ENCODE measurements around the gene NSUN7.

DNA sequence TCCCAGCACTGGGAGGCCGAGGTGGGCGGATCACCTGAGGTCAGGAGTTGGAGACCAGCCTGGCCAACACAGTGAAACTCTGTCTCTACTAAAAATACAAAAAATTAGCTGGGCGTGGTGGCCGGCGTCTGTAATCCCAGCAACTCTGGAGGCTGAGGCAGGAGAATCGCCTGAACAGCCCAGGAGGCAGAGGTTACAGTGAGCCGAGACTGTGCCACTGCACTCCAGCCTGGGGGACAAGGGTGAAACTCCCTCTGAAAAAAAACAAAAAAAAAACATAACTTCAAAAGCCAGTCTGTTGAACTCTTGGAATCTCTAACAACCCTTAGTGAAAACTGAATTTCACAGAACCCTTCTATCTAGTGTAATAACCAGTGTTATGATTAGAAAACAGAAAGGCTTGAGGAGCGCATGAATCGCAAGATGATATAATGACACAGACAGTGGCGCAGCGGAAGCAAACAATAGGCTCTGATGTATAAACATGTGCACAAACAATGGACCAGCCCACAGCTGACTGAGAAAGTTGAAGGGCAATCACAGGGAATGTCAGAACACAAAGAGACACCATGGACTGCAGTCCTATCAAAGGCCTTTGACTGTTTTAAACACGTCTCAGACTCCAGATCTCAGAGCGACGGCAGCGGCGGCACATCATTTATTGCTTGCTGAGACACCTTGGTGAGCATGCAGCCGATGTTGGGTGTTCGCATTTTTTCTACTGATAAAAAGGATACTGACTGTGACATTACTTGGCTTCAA is 81.6 kb downstream of the NSUN7 start:
- no peak for TF ChIP-seq POLR2A (IDR thresholded peaks at IDR 0.05)
- TF ChIP-seq, protein P1, sequence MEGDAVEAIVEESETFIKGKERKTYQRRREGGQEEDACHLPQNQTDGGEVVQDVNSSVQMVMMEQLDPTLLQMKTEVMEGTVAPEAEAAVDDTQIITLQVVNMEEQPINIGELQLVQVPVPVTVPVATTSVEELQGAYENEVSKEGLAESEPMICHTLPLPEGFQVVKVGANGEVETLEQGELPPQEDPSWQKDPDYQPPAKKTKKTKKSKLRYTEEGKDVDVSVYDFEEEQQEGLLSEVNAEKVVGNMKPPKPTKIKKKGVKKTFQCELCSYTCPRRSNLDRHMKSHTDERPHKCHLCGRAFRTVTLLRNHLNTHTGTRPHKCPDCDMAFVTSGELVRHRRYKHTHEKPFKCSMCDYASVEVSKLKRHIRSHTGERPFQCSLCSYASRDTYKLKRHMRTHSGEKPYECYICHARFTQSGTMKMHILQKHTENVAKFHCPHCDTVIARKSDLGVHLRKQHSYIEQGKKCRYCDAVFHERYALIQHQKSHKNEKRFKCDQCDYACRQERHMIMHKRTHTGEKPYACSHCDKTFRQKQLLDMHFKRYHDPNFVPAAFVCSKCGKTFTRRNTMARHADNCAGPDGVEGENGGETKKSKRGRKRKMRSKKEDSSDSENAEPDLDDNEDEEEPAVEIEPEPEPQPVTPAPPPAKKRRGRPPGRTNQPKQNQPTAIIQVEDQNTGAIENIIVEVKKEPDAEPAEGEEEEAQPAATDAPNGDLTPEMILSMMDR (IDR thresholded peaks at IDR 0.05 in 8 of 11, conservative IDR thresholded peaks at IDR 0.05 in 3 of 11) = no peak

All from spleen (tissue), 7 donors.